GM23338 (cell line): ENCODE data around the gene ASB11. TPM values are rescaled to one million over a fixed set of nuclear protein-coding genes. Genes with fewer than 3 reads are reported as not detected.

Source experiments
- ATAC-seq: fragments of 200-7000 bp; cut with Tn5 transposase; 3 replicates; pipeline ENCODE4 v1.9.1; 2020
- DNase-seq: peaks from one replicate; pipeline ENCODE4 v3.0.0-alpha.2; 2015; ENCODE audit warnings: low spot score
- H2AFZ ChIP-seq: fragments of 200-600 bp; sonication (generic); 2 replicates; pipeline ENCODE4 v1.8.0; 2016; ENCODE audit warnings: antibody characterized with exemption, mild to moderate bottlenecking, moderate library complexity
- H3F3A ChIP-seq: fragments of 200-600 bp; sonication (generic); replicated peaks from 2 replicates; pipeline ENCODE4 v1.8.0; 2017; ENCODE audit warnings: antibody characterized with exemption, mixed run types, low read depth
- H3K27ac ChIP-seq: fragments of 200-600 bp; sonication (generic); 2 replicates; pipeline ENCODE4 v1.6.1; 2016; ENCODE audit warnings: low read depth
- H3K27me3 ChIP-seq: fragments of 200-600 bp; sonication (generic); 2 replicates; pipeline ENCODE4 v1.8.0; 2016; ENCODE audit warnings: mild to moderate bottlenecking, mixed run types, moderate library complexity; ENCODE audit not compliant: insufficient read depth
- H3K36me3 ChIP-seq: fragments of 200-600 bp; sonication (generic); 2 replicates; pipeline ENCODE4 v1.8.0; 2016; ENCODE audit warnings: mild to moderate bottlenecking; ENCODE audit not compliant: insufficient read depth
- H3K4me1 ChIP-seq: fragments of 200-600 bp; sonication (generic); 2 replicates; pipeline ENCODE4 v1.8.0; 2016; ENCODE audit warnings: mild to moderate bottlenecking, moderate library complexity; ENCODE audit not compliant: insufficient read depth
- H3K4me2 ChIP-seq: fragments of 200-600 bp; sonication (generic); 2 replicates; pipeline ENCODE4 v1.7.1; 2017; ENCODE audit warnings: mixed run types
- H3K4me3 ChIP-seq: fragments of 200-600 bp; sonication (generic); 2 replicates; pipeline ENCODE4 v1.6.1; 2016; ENCODE audit warnings: mixed run types
- H3K79me2 ChIP-seq: fragments of 200-600 bp; sonication (generic); replicated peaks from 2 replicates; pipeline ENCODE4 v1.8.0; 2017; ENCODE audit warnings: mild to moderate bottlenecking; ENCODE audit not compliant: insufficient read depth
- H3K9me2 ChIP-seq: fragments of 200-600 bp; sonication (generic); 2 replicates; pipeline ENCODE4 v1.8.0; 2017; ENCODE audit not compliant: insufficient read depth
- H4K20me1 ChIP-seq: fragments of 200-600 bp; sonication (generic); replicated peaks from 2 replicates; pipeline ENCODE4 v1.8.0; 2017; ENCODE audit warnings: mild to moderate bottlenecking; ENCODE audit not compliant: insufficient read depth
- H3K27ac Mint-ChIP-seq: 2 replicates; pipeline ENCODE4 v1.8.0; 2020; ENCODE audit warnings: inconsistent platforms, mild to moderate bottlenecking, moderate library complexity, mixed read lengths
- H3K27me3 Mint-ChIP-seq: 3 replicates; pipeline ENCODE4 v1.8.0; 2022; ENCODE audit warnings: low read depth, mild to moderate bottlenecking, moderate library complexity, mixed read lengths, inconsistent platforms; ENCODE audit not compliant: insufficient read depth, poor library complexity
- H3K36me3 Mint-ChIP-seq: 3 replicates; pipeline ENCODE4 v1.8.0; 2021; ENCODE audit warnings: low read depth, mild to moderate bottlenecking, inconsistent platforms, moderate library complexity, mixed read lengths
- H3K4me1 Mint-ChIP-seq: 3 replicates; pipeline ENCODE4 v1.8.0; 2020; ENCODE audit warnings: mild to moderate bottlenecking, inconsistent platforms, mixed read lengths
- H3K4me3 Mint-ChIP-seq: 3 replicates; pipeline ENCODE4 v1.8.0; 2021; ENCODE audit warnings: moderate library complexity, mild to moderate bottlenecking, inconsistent platforms, mixed read lengths
- H3K9me3 Mint-ChIP-seq: 3 replicates; pipeline ENCODE4 v1.8.0; 2020; ENCODE audit warnings: moderate library complexity, mild to moderate bottlenecking, inconsistent platforms, mixed read lengths
- EZH2 ChIP-seq: fragments of 200-600 bp; sonication (generic); IDR thresholded peaks from one replicate; pipeline ENCODE4 v1.8.0; 2017; ENCODE audit warnings: antibody characterized with exemption, mild to moderate bottlenecking, low read depth; ENCODE audit not compliant: unreplicated experiment
- JUNB ChIP-seq: IDR thresholded peaks from one replicate; pipeline ENCODE4 v1.6.1; 2016; ENCODE audit warnings: antibody characterized with exemption; ENCODE audit not compliant: unreplicated experiment
- REST ChIP-seq: IDR thresholded peaks from one replicate; pipeline ENCODE4 v1.6.1; 2018; ENCODE audit warnings: antibody characterized with exemption; ENCODE audit not compliant: unreplicated experiment
- STAT1 ChIP-seq: IDR thresholded peaks from one replicate; pipeline ENCODE4 v1.6.1; 2016; ENCODE audit warnings: antibody characterized with exemption; ENCODE audit not compliant: unreplicated experiment
- ZNF331 ChIP-seq: fragments of 250-450 bp; sonication (Bioruptor Pico); IDR thresholded peaks from 2 replicates; pipeline ENCODE4 v1.5.0; 2020; ENCODE audit warnings: low read depth, mild to moderate bottlenecking, moderate library complexity
- ZNF462 ChIP-seq: fragments of 250-450 bp; sonication (Bioruptor Pico); IDR thresholded peaks from 2 replicates; pipeline ENCODE4 v1.5.0; 2020; ENCODE audit warnings: mild to moderate bottlenecking, moderate library complexity
- polyA plus RNA-seq: library from polyadenylated mRNA; unstranded; fragments of >200 nt; fragmentation: Nextera tagmentation; extraction: Ambion mirVana; gene quantifications from 2 replicates; pipeline ENCODE4 v1.2.1, GENCODE V29; 2016
- total RNA-seq: library from RNA; depleted of rRNA; stranded (reverse); fragments of >200 nt; shearing (Covaris generic); gene quantifications from 2 replicates; pipeline ENCODE4 v1.2.3, GENCODE V29; 2014
- TF ChIP-seq, protein P1 (sequence below), 2 experiments: fragments of 200-600 bp in 1 of 2; sonication (generic) in 1 of 2; conservative IDR thresholded peaks; 2 replicates each; pipeline versions ENCODE4 v1.5.1 to v1.6.1; 2016 to 2017; ENCODE audit warnings: antibody characterized with exemption in 2 of 2, low read depth in 2 of 2, mild to moderate bottlenecking in 2 of 2, moderate library complexity in 1 of 2

Gene ASB11
- total and polyA plus RNA-seq, 2 experiments from 2014 or later = not detected

- Histone ChIP-seq H3F3A (no peaks in the 10 kb centered on the region), H2AFZ (no peak overlapping the region), H3K79me2 (no peaks in the 10 kb centered on the region), H3K27ac (no peak overlapping the region), H3K4me1 (no peaks in the 10 kb centered on the region), H3K4me3 (no peak overlapping the region), H3K27me3 (no peaks in the 10 kb centered on the region), H4K20me1 (no peaks in the 10 kb centered on the region), H3K4me2 (no peak overlapping the region), H3K36me3 (no peaks in the 10 kb centered on the region), H3K9me2 (no peaks in the 10 kb centered on the region)
- H3K9me3 Mint-ChIP-seq = no peaks in the 10 kb centered on the region
- no peaks in the 10 kb centered on the region for H3K36me3 Mint-ChIP-seq
- no peak overlapping the region for H3K4me3 Mint-ChIP-seq
- TF ChIP-seq ZNF462 (CRISPR knock-in tag) (no peak), JUNB (no peak), STAT1 (no peak), ZNF331 (no peak), EZH2 (no peak), REST (no peak)
- TF ChIP-seq, protein P1, sequence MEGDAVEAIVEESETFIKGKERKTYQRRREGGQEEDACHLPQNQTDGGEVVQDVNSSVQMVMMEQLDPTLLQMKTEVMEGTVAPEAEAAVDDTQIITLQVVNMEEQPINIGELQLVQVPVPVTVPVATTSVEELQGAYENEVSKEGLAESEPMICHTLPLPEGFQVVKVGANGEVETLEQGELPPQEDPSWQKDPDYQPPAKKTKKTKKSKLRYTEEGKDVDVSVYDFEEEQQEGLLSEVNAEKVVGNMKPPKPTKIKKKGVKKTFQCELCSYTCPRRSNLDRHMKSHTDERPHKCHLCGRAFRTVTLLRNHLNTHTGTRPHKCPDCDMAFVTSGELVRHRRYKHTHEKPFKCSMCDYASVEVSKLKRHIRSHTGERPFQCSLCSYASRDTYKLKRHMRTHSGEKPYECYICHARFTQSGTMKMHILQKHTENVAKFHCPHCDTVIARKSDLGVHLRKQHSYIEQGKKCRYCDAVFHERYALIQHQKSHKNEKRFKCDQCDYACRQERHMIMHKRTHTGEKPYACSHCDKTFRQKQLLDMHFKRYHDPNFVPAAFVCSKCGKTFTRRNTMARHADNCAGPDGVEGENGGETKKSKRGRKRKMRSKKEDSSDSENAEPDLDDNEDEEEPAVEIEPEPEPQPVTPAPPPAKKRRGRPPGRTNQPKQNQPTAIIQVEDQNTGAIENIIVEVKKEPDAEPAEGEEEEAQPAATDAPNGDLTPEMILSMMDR (conservative IDR thresholded peaks at IDR 0.05; ENCODE audit: low read depth in 2 of 2) = no peak
- ATAC-seq (no peak), DNase-seq (no peak)
- H3K4me1 Mint-ChIP-seq = peaks cover 2% of the 10 kb centered on the region; the same call in 1 of the 3 replicates
- no peak overlapping the region for H3K27ac Mint-ChIP-seq
- H3K27me3 Mint-ChIP-seq = no peaks in the 10 kb centered on the region
Observed at GRCh38 chrX:15359701-15360100, 44.3 kb upstream of the ASB11 start.
